Stomach (tissue), 4 donors: Measurements from ENCODE around the gene ERCC5.

ENCODE experiments used
- CTCF ChIP-seq, 7 experiments: fragments of 450-650 bp in 4 of 7; fragments of 200-600 bp in 3 of 7; sonication (generic) in 3 of 7; IDR thresholded peaks; one replicate each; pipeline ENCODE4 v1.5.1; 2016 to 2019; ENCODE audit warnings: antibody characterized with exemption in 7 of 7, control low read depth in 2 of 7, mild to moderate bottlenecking in 1 of 7
- EP300 ChIP-seq: sonication (generic); formaldehyde crosslinking; IDR thresholded peaks from one replicate; pipeline ENCODE4 v1.6.1; 2017; ENCODE audit warnings: antibody characterized with exemption
- POLR2A ChIP-seq, 4 donors: fragments of 450-650 bp; IDR thresholded peaks; one replicate each; pipeline ENCODE4 v1.6.1; 2016; ENCODE audit warnings: antibody characterized with exemption in 4 of 4, control low read depth in 2 of 4, mild to moderate bottlenecking in 1 of 4, moderate library complexity in 1 of 4

- TF ChIP-seq POLR2A (IDR thresholded peaks at IDR 0.05), result no peak
- peak in 1 of 7 experiments; percentile 29 for TF ChIP-seq CTCF (IDR thresholded peaks at IDR 0.05)
- no peak for TF ChIP-seq EP300
Measured at GRCh38 chr13:102903659-102904407, 58.0 kb downstream of the ERCC5 start.
